Measurements from ENCODE around the gene CDC42.

The CDC42 gene

DNA sequence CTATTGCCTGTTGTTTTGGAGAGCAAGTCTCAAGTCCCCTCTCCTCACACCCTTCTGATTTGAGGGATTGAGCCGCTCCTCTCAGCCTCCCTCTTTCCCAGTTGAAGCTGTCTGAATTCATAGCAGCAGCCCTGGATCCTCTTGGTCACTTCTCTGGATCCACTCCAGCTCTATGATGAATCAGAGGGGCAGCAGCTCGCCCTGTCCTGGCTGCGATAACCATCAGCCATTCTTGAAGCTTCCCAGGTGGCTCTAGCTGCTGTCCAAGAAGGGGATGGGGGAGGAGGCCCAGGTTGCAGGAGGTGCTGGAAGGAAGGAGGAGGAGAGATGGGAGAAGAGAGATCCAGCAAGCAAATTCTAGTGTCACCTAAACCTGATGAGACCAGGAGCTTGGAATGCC is 59.1 kb downstream of the CDC42 start:
- DNase-seq = no peak

DNA sequence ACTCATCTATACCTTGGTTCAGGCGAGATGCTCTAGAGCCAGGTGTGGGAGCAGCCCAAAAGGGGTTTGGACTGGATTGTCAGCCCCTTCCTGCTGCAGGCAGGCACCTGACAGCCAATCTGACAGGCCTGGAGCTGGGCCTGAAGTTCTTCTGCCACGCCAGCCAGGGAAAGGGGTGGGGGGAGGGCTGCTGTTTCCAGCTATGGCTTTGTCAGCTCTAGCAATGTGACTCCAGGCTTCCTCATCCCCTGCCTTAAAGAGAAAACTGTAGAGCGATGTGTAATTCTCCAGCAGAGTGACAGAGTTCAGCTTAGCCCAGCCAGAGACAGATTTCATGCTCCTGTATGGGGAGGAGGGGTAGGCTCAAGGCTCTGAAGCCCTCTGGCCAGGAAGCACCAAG is 60.0 kb downstream of the CDC42 start:
- no peak for DNase-seq

DNA sequence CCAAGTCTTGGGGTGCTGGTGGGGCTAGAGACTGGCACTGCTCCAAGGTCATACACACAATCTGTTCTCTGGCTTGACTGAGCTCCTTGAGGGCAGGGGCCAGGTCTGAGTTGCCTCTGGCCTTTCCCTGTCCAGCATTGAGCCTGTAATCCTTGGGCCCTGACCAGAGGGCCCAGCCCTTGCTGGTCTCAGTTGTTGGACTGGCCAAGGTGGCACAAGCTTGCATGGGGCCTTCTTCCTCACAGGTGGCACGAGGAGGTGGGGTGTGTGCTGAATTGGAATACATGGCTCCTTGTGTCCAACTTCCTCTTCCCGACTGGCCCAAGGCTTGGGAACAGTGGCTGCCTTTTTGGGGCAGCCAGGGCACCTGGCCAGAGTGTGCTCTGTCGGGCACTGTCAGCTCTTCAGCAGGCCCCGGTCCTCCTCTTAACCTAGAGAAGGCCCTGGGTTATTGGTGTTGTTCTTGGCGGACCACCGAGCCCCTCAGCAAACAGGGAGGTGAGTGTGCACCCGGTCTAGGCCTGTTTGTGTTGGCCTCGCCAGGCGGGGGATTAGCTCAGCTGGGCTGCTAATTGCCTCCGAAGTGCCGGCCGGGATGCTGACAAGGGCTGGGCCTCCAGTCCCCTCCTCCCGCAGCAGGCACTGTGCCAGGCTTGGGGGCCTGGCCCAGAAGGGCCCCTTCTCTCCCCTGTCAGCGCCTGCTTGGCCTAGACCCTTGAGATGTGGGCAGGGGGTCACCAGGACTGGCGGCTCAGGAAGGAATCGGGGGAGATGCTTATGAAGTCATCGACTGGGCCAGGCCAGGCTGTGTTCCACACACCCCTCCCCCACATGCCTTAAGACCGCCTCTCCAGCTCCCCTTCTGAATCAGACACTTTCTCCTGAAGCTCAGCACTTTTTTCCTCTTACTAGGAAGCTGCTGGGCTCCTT is 61.8 kb downstream of the CDC42 start:
- DNase-seq = peak; percentile 80

DNA sequence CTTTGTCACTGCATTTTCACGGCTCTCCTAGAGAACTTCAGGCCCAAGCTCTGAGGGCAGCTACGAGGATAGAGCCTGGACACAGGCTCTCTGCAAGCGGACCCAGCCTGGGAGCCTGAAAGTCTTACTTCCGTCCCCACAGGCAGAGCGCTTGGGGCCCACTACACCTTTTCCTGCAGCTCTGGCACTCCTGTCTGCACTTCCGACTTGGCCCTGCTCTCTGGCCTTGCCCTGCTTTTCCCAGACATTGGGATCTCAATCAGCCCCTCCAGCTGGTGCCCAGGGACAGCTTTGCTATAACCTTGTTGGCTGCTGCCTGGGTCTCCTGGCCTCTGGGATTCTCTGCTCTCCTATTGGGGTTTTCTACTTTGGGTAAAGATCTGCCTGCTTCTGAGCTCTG is 62.8 kb downstream of the CDC42 start:
- no peak for DNase-seq

DNA sequence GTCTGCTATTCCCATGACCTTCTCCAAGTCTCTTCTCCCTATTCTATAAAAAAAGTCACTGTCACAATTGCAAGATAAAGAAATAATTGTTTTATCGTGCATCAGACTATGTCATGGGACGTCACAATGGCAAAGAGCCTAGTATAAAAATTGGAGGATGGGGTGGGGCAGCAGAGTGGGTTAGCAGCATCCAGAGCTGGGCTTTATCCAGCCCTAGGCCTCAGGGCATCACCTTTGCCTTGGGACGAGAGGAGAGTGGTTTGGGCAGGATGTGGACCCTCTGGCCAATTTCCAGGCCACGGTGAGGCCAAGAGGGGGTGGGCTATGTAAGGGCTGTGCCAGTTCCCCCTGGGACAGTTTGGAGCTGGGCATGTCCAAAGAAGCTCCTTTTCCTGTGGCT is 64.7 kb downstream of the CDC42 start:
- DNase-seq = no peak

DNA sequence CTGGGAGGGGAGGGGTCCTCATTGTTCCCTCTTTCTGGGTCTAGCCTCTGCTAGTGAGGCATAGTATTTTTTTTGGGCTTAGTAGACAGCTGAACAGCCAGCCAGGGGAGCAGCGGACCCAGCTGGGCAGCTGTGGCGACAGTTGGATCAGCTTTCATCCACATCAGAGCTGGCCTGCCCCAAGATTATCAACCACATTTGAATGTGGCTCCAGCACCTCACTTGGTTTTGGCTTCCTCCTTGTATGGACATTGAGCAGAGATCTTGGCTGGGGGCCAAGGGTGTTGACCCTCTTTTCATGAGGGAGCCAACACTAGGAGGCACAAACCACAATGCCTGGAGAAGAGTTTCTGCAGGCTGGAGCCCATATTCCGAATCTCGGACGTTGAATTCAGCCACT is 65.3 kb downstream of the CDC42 start:
- no peak for DNase-seq

DNA sequence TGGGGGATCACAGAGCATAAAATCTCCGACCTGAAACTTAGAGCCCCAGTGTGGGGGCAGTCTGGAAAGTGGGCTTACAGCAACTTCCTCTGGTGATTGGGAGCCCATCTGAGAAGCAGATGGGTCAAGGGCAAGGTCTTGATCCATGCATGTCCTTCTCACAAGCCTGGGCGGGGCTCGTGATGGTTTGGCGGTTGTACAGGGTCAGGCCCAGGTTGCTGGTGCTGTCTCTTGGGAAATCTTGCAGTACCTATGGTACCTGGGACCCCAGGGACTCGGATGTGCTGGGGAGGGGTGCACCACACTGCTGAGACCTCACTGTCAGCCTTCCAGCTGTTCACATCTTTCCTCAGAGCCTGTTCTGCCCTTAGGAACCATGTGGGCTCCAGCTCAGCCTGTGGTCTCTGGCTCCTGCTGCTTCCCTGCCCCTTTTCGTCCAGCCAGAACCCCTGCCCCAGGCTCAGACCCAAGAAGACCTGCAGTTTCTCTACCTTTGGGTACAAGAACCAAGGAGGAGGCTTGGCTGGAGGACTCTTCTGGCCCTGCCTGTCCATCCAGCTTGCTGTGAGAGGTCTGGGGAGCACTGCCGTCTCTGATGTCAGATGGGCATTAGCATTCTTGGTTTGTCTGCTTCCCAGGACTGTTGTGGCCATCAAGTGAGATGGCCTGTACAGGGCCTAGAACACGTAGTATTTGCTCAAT is 65.9 kb downstream of the CDC42 start:
- DNase-seq = no peak

DNA sequence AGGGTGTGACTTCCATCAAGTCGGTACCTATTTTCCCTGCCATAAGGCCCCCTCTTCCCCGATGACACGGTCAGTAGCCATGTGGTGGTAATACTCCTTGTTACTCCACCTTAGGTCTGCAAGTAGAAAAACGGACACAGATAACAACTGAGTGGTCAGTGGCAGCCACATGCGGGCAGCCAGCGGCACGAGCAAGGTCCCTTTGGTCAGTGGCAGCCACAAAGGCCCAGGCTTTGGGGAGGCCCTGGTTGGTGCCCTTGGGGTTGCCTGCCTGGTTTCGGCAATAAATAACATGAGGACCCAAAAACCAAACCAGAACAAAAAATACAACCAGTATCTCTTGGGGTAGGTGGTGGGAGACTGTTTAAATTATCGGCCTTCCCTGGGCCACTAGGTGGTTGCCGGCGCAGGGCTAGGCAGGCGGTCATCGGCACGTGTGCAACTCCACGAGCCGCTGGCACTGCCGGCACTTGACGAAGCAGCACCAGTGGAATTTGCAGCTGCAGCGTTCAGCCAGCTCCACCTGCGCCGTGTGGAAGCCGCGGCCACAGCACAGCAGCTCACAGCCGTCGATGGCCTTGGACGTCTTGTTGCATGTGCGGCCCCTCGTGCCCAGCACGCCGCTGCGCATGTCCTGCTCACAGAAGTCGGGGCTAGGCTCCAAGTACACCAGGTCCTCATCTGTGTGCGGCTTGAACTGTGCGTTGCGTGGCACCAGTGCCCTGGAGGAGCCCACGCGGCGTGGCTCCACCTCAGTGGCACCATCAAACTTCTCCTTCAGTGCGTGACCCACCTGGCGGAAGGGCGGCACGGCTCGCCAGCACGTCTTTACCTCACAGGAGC is 67.3 kb downstream of the CDC42 start:
- no peak for DNase-seq

DNA sequence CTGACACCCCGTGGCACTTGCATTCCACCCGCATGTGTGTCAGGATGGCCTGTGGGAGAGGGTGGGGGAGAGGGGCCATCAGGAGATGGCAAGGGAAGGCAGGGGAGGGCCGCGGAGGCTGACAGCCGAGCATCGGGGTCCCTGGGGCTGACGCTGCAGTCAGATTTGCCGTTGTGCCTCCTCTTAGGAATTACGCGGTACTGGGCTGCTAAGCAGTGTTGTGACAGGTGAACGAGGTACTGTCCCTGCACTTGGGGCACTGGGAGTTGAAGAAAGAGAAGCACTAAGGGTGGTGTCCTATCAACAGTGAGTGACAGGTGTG is 67.9 kb downstream of the CDC42 start:
- no peak for DNase-seq

DNA sequence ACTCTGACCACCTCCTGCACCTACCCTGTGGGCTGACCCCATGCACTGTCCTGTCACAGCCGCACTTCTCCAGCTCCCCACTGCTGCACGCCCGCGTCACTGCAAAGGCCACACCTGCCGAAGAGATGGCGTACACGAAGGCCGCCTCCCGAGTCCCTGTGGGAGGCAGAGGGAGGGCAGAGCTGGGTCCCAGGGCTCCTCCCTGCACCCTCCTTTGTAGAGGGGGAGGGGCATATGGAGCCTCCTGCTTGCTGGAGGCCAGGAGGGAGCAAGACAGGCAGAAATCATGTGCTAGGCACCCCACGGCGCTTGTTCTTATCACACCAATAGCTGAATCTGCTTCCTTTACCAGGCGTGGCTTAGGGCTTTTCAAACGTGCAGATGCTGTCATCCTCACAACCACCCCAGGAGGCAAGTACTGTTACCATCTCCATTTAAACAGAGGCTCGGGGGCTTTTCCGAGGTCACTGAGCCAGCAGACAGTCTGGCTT is 69.0 kb downstream of the CDC42 start:
- no peak for DNase-seq

DNA sequence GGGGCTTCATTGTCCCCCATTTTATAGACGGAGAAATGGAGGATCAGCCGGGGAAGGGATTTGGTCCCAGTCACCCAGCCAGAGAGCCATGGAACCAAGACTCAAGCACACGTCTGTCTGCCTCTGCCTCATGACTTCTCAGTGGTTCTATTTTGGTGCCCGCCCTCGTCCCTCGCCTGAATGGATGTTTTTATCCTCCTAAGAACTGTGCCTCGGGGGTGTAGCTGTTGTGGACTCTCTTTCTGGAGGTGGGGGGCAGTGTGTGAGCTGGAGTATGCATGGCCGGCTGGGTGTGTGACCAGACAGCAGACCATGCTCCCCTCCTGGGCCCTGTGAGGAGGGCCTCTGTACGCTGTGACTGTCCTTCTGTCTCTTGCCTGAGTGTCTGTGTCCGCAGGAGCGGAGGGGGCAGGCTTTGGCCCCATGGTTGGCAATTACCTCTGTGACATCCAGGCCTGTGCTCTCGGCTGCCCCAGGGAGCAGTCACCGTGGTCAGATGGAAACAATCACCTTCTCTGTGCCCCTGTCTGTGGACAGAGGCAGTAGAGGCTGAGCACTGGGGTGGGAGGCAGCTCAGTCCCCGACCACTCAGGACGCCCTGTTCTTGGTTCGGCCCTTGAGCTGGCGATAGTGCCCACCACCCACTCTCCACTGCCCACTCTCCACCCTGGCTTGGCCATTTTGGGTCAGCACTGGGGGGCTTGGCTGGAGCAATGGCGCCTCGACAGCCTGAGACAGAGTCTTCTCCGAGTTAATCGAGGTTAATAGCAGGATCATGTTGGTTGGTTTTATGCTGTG is 70.0 kb downstream of the CDC42 start:
- no peak for DNase-seq

DNA sequence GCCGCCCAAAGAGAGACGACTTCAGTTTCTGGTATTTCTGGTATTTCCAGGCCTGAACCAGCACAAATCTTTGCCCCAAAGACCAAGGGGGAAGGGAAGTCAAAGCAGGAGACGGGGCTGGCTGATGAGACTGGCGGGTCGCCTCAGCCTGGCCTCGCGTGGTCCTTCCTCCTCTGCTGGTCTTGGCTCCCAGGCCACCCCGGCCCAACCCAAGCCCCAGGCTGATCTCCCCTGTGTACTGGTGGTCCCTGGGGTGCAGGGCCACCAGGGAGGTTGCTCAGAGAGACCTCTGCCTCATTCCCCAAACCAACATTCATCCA is 70.5 kb downstream of the CDC42 start:
- no peak for DNase-seq

DNA sequence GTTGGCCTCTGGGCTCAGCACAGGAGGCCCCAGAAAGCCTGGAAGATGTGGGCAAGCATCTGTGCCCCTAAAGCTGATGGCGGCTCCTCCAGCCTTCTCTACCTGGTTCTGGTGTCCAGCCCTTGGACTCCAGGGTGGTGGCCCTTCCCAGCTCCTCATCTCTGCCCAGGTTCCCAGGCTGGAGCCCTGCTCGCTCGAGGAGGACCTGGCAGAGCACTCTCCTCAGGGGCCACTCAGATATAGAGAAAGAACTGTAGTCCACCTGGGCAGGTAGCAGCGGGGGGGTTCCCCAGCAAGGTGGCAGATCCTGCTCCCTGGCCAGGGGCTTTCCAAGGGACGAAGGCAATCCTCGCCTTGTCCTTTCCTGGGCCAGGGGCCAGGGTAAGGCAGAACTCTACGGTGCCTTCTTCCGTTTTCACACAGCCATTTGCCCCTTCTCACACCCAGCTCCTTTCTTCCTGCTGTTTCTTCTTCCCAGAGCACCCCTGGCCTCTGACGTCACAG is 71.4 kb downstream of the CDC42 start:
- no peak for DNase-seq

DNA sequence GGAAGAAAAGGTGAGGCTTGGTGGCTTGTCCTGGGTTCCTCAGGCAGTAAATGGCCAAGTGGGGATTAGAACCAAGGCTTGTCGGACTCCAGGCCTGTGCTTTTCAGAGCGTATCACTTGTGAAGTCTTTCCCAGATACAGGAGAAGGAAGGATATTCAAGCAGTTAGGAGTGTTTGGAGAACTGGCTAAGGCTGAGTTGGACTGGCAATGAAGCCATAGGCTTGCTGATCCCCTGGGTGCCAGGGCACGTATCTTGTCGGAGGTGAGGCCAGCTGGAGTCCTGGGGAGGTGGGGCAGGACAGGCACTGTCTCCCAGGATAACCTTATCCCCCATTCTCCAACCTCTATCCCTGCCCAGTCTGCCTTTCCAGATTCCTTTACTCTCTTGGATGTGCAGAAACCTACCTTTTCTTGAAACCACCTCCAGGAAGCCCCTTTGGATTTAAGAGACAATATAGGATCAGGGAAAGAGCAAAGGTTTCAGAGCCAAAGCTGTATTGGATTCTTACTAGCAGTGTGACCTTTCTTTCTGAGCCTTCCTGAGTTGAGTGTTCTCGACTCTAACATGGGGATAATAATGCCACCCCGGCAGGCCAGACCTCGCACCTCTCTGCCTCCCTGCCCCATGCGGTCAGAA is 72.2 kb downstream of the CDC42 start:
- DNase-seq = no peak

DNA sequence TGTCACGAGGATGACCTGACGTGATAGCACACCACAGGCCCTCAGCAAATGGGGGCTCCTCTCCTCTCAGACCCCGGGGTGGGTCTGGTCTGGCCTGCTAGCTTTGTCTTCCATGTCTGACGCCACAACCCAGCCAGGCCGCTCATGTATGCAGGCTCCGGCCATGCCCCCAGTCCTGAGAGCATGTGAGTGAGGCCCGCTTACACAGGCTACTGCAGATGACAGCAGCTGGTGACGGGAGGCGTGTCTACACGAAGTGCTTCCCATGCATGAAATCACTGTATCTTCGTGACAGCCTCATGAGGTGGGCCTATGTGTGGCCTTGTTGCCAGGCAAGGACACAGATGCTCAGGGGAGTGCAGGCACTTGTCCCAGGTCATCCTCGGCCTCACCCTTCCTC is 74.0 kb downstream of the CDC42 start:
- DNase-seq = no peak

DNA sequence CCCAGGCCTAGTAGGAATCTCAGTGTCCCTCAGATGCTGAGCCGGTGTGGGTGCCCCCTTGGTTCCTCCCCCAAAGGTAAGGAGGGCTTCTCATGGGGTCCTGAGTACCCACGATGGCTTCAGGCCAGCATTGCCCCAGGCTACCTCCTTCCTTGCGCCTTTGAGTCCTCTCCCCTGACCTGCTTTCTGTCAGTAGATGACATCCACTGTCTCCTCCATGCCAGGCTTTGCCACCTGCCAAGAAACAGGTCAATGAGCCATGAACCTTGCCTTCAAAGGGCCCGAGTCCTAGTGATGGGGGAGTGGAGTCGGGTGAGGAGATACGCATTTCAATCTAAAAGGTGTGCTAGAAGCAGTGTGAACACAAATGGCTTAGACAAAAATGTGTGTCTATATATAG is 74.7 kb downstream of the CDC42 start:
- DNase-seq = no peak

DNA sequence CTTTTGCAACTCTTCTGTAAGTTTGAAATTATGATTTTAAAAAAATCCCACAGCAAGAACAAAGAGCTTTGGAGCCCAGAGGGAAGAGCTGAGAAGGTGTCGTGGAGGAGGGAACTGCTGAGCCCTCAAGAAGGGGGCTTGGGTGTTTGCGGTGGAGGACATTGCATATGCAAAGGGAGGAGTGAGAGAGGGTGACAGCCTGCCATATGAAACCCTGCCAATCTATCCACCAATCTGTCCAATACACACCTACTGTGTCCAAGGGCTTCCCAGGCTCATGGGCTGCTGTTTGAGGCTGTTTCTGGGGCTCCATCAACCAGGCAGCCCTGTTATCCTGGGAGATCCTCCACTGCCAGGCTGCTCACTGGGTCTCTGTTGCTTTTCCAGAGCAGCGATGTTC is 75.2 kb downstream of the CDC42 start:
- no peak for DNase-seq

DNA sequence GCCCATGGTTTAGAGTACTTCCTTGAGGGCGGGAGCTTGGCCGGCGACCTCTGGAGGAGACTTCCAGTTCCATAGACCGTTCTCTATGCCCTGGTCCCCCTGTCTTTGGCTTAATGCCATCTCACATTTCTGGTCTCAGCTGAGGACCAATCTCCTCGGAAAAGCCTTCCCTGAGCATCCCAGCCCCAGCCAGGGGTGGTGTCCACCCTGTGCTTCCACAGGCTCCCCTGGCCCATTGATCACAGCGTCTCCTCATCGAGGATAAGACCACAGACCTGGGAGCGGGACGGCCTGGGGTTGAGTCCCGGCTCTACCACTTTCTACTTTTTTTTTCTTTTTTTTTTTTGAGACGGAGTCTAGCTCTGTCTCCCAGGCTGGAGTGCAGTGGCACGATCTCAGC is 75.9 kb downstream of the CDC42 start:
- no peak for DNase-seq

DNA sequence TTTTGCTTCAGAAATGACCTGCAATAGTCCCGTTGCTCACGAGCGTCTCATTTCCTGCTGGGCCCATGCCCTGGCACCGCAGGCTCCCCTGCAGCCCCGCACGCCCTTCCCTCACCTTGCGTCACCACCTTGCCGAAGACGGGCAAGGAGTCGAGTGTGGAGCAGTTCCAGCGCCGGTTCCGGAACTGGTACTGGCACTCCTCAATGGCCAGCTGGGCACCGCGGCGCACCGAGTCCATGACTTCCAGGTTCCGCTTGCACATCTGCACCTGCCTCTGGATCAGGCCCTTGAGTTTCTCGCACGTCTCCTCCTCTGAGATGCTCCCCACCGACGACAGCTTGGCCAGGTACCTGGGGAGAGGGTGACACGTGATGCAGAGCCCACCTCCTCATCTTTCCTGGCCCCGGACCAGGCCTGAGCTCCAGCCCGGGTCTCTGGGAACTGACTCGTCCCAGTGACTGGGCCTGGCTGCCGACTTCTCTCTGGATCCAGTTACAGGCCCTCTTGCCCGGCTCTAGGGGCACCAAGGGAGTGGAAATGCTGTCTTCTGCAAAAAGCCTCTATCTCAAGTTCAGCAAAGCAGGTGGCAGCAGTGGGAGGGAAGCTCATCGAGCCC is 77.1 kb downstream of the CDC42 start:
- no peak for DNase-seq

DNA sequence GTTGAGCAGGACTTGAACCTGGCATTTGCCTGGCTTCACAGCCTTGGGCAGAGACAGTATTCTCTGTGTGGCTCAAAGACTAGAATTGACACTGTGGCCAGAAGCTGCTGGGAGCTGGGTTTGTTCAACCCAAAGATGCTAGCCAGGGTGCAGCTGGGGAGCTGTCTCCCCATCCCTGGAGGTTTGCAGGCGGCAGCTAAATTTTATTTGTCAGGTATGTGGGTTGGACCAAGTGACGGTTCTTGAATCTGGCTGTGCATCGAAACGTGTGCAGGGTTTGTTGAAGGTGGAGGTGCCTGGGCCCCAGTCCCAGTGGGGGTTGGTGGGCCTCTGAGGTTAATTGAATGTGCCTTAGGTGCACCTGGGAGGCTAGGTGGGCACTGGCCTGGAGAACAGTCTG is 78.6 kb downstream of the CDC42 start:
- no peak for DNase-seq

DNA sequence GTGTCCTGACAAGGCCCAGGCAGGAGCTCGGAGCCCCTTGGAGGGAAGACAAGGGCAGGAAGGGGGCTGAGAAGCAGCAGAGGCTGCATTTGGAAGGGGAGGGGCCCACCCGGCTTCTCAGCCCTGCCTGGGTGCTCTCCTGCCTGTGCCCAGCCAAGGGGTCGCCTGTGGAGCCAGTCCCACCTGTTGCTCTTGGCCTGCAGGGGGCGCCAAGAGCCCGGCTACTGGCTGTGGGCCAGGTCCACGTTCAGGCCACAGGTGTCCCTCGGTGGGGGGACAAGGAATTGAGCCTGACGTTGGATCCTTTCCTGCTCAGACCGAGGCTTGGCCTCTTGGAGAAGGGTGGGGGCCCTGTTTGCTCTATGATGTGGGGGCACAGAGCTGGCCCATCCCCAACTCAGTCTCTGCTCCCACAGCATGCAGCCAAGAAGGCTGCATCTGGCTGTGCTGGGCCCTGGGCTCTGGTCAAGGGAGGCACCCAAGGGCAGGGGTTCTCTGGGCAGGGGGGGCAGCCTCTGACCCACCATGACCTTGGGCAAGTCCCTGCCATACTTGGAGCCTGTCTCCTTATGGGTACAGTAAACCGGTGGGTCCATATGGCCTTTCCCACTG is 79.5 kb downstream of the CDC42 start:
- peak; percentile 64 for DNase-seq
